ENCODE data around the gene GCNT2. TPM values are rescaled to one million over a fixed set of nuclear protein-coding genes. Genes with fewer than 3 reads are reported as not detected.
"Not testable (repeated sequence)": the region's sequence is repeated elsewhere in the genome, so short reads cannot be mapped to it uniquely, and the experiment has no call there.

The GCNT2 gene
- total RNA-seq, 4 donors from 2014 or later, result 15.8 to 23.2 (median 19.4) TPM

- 70% methylated on average over 24 of the region's 44 CpGs for WGBS
- Histone ChIP-seq H3K4me3 (no peak overlapping the region), H3K27ac (replicated peaks in 1 of 4) (no peak overlapping the region), H3K4me1 (no peaks in the 10 kb centered on the region), H3K27me3 (peaks cover 0 to 1% (median 0%) of the 10 kb centered on the region in 4 donors), H3K36me3 (no peaks in the 10 kb centered on the region), H3K9me3 (no peaks in the 10 kb centered on the region)
- intact Hi-C loops (cut with DNase I), result no loop called here
- no peak for DNase-seq (ENCODE audit: extremely low spot score)
- TF ChIP-seq POLR2AphosphoS5 (IDR thresholded peaks at IDR 0.05) (no peak), EP300 (IDR thresholded peaks at IDR 0.05) (no peak), POLR2A (IDR thresholded peaks at IDR 0.05; ENCODE audit: low read depth) (no peak), CTCF (IDR thresholded peaks at IDR 0.05) (no peak)
Measured at GRCh38 chr6:10487668-10488327, 33.4 kb upstream of the GCNT2 start.

GRCh38 chr6:10491463-10491862, 29.7 kb upstream of the GCNT2 start:
- intact Hi-C loops (cut with DNase I), result no loop called here
- 96% methylated on average over 31 of the region's 32 CpGs for WGBS
- no peaks in the 10 kb centered on the region for H3K4me1 ChIP-seq

DNA sequence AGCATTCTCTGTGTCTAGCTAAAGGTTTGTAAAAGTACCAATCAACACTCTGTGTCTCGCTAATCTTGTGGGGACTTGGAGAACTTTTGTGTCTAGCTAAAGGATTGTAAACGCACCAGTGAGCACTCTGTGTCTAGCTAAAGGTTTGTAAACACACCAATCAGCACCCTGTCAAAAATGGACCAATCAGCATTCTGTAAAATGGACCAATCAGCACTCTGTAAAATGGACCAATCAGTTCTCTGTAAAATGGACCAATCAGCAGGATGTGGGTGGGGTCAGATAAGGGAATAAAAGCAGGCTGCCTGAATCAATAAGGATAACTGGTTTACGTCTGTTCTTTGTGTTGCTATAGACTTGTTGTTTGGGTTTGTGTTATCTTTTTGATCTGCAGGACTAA, 29.2 kb upstream of the GCNT2 start:
- H3K4me3 ChIP-seq; H3K36me3 ChIP-seq; H3K4me1 ChIP-seq; DNase-seq (ENCODE audit: extremely low spot score); intact Hi-C loops (cut with DNase I); H3K9me3 ChIP-seq; H3K27ac ChIP-seq (replicated peaks in 1 of 4); H3K27me3 ChIP-seq: not testable (repeated sequence)
- WGBS, result 88% methylated on average over 3 of the region's 3 CpGs

More at GRCh38 chr6:10491463-10491862, 29.7 kb upstream of the GCNT2 start:
- Histone ChIP-seq H3K9me3 (no peaks in the 10 kb centered on the region), H3K36me3 (no peaks in the 10 kb centered on the region), H3K4me3 (no peak overlapping the region), H3K27ac (replicated peaks in 1 of 4) (no peak overlapping the region), H3K27me3 (no peaks in the 10 kb centered on the region)
- DNase-seq (ENCODE audit: extremely low spot score), result no peak
- TF ChIP-seq POLR2AphosphoS5 (IDR thresholded peaks at IDR 0.05) (no peak), EP300 (IDR thresholded peaks at IDR 0.05) (no peak), POLR2A (IDR thresholded peaks at IDR 0.05; ENCODE audit: low read depth) (no peak), CTCF (IDR thresholded peaks at IDR 0.05) (no peak)

DNA sequence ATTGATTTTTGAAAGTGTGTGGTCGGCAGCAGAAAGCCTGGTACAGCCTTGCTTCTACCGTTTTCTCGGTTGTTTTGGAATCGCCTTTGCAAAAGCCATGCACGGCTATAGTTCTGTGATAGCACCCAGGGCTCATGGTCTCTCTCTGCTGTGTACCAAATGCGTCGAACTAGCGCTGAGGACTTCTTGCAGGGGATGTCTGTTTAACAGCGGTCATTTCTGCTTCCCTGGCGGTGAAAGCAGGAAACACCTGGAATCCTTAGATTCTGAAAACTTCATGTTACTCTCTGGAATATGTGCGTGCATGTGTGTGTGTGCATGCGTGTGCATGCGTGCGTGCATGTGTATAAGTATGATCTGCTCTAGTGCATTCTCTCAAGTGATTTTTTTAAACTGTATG, 26.1 kb upstream of the GCNT2 start:
- intact Hi-C loops (cut with DNase I), result no loop called here

GRCh38 chr6:10505529-10505928, 15.6 kb upstream of the GCNT2 start:
- Histone ChIP-seq H3K4me1 (peaks cover 3 to 4% (median 4%) of the 10 kb centered on the region in 4 donors), H3K4me3 (no peak overlapping the region), H3K27me3 (peaks cover 0 to 5% (median 0%) of the 10 kb centered on the region in 4 donors), H3K27ac (replicated peaks in 1 of 4) (no peak overlapping the region), H3K9me3 (no peaks in the 10 kb centered on the region), H3K36me3 (no peaks in the 10 kb centered on the region)
- intact Hi-C loops (cut with DNase I), result no loop called here
- 76% methylated on average over 6 of the region's 6 CpGs for WGBS
- TF ChIP-seq CTCF (IDR thresholded peaks at IDR 0.05) (no peak), POLR2AphosphoS5 (IDR thresholded peaks at IDR 0.05) (no peak), EP300 (IDR thresholded peaks at IDR 0.05) (no peak), POLR2A (IDR thresholded peaks at IDR 0.05; ENCODE audit: low read depth) (no peak)
- DNase-seq (ENCODE audit: extremely low spot score), result no peak

More for the DNA sequence above, 26.1 kb upstream of the GCNT2 start:
- Histone ChIP-seq H3K4me1 (no peaks in the 10 kb centered on the region), H3K27ac (replicated peaks in 1 of 4) (no peak overlapping the region), H3K27me3 (no peaks in the 10 kb centered on the region), H3K9me3 (no peaks in the 10 kb centered on the region), H3K36me3 (no peaks in the 10 kb centered on the region), H3K4me3 (no peak overlapping the region)
- no peak for DNase-seq (ENCODE audit: extremely low spot score)
- WGBS, result 73% methylated on average over 14 of the region's 14 CpGs
- TF ChIP-seq CTCF (IDR thresholded peaks at IDR 0.05) (no peak), EP300 (IDR thresholded peaks at IDR 0.05) (no peak), POLR2A (IDR thresholded peaks at IDR 0.05; ENCODE audit: low read depth) (no peak), POLR2AphosphoS5 (IDR thresholded peaks at IDR 0.05) (no peak)
